HG03064 (cell line): ENCODE results near the gene POFUT1.
"Not testable (repeated sequence)": the region's sequence is repeated elsewhere in the genome, so short reads cannot be mapped to it uniquely, and the experiment has no call there.

Source experiments
- ATAC-seq: cut with Tn5 transposase; IDR thresholded peaks from one replicate; pipeline ENCODE4 v1.9.1; 2021; ENCODE audit warnings: low read depth; ENCODE audit not compliant: unreplicated experiment

POFUT1 gene

GRCh38 chr20:32263398-32263954 is 55.8 kb downstream of the POFUT1 start:
- ATAC-seq = no peak

GRCh38 chr20:32271620-32272019 is 63.9 kb downstream of the POFUT1 start:
- no peak for ATAC-seq

GRCh38 chr20:32274359-32274758 is 66.7 kb downstream of the POFUT1 start:
- ATAC-seq = no peak

- ATAC-seq = not testable (repeated sequence)
Observed at GRCh38 chr20:32275163-32275562, 67.5 kb downstream of the POFUT1 start.

GRCh38 chr20:32277361-32278198 is 69.9 kb downstream of the POFUT1 start, which contains the start of gene KIF3B:
TSS of gene KIF3B (plus strand) at chr20:32277651. CDS start at chr20:32309778, 32,127 bp downstream.
- ATAC-seq = peak; percentile 74

- peak; percentile 54 for ATAC-seq
Observed at GRCh38 chr20:32278199-32278643, 70.5 kb downstream of the POFUT1 start.

- no peak for ATAC-seq
Observed at GRCh38 chr20:32281711-32282110, 74.0 kb downstream of the POFUT1 start.

- no peak for ATAC-seq
Observed at GRCh38 chr20:32282461-32282860, 74.8 kb downstream of the POFUT1 start.

GRCh38 chr20:32285082-32285620 is 77.5 kb downstream of the POFUT1 start:
- no peak for ATAC-seq

GRCh38 chr20:32285621-32286371 is 78.1 kb downstream of the POFUT1 start:
- ATAC-seq = no peak

GRCh38 chr20:32287231-32287638 is 79.6 kb downstream of the POFUT1 start:
- no peak for ATAC-seq
